ENCODE results near the gene MT1B.

Gene MT1B

DNA sequence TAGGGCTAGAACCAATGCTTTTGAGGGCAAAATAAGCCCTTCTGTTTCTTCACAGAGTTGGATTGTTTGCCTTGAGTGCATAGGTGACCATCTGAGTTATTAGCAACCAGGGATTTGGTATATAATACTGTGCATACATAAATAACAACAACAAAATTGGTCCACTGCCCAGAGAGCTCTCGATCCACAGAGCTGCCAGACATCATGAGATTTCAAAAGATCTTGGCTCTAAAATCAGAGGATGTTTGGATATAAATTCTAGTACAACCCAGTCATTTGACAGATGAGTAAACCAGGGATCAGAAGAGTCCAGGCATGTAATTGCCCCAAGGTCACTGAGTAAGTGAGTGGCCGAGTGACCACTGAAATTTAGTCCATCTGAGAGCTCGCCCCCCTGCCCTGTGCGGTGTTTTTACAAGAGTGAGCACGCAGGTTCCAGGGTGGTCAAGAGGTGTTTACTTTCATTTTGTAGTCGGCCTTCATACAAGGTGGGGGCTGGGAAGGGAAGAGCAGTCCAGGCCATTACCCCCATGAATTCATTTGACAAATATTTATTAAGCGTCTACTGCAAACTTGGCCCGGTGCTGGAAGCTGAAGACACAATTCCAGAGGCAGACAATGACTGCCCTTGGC is 45.1 kb upstream of the MT1B start:
- no peak for DNase-seq
- Histone ChIP-seq H3K36me3 (no peaks in the 10 kb centered on the region), H3K4me1 (peaks cover 3% of the 10 kb centered on the region; the same call in 1 of the 2 replicates), H3K9me3 (no peaks in the 10 kb centered on the region), H3K4me3 (ENCODE audit: low read depth, low read length) (no peak overlapping the region), H3K27me3 (no peaks in the 10 kb centered on the region)
- TF ChIP-seq CTCF (IDR thresholded peaks at IDR 0.05; ENCODE audit: low read depth, low read length) = no peak

- DNase-seq = no peak
- no peaks in the 10 kb centered on the region for H3K36me3 ChIP-seq
- no peak for TF ChIP-seq CTCF (IDR thresholded peaks at IDR 0.05; ENCODE audit: low read depth, low read length)
- H3K4me3 ChIP-seq (ENCODE audit: low read depth, low read length) = no peak overlapping the region
- peaks cover 3% of the 10 kb centered on the region; the same call in 1 of the 2 replicates for H3K4me1 ChIP-seq
- no peaks in the 10 kb centered on the region for H3K9me3 ChIP-seq
- no peaks in the 10 kb centered on the region for H3K27me3 ChIP-seq
Measured at GRCh38 chr16:56607109-56607618, 44.5 kb upstream of the MT1B start.

- no peak for TF ChIP-seq CTCF (IDR thresholded peaks at IDR 0.05; ENCODE audit: low read depth, low read length)
- DNase-seq = no peak
- Histone ChIP-seq H3K27me3 (no peaks in the 10 kb centered on the region), H3K36me3 (no peaks in the 10 kb centered on the region), H3K9me3 (no peaks in the 10 kb centered on the region), H3K4me3 (ENCODE audit: low read depth, low read length) (no peak overlapping the region), H3K4me1 (peaks cover 3% of the 10 kb centered on the region; the same call in 1 of the 2 replicates)
Measured at GRCh38 chr16:56607675-56608042, 44.0 kb upstream of the MT1B start.

GRCh38 chr16:56608043-56608875 is 43.4 kb upstream of the MT1B start, which contains the start of gene MT2A:
MT2A (plus strand) TSS chr16:56608584; CDS start chr16:56608656, 72 bp downstream.
- Histone ChIP-seq H3K4me1 (peaks cover 3% of the 10 kb centered on the region; the same call in 1 of the 2 replicates), H3K36me3 (no peaks in the 10 kb centered on the region), H3K9me3 (no peaks in the 10 kb centered on the region), H3K27me3 (no peaks in the 10 kb centered on the region), H3K4me3 (ENCODE audit: low read depth, low read length) (peak within 1 kb of the TSS; percentile 63)
- DNase-seq = peak; percentile 96
- no peak for TF ChIP-seq CTCF (IDR thresholded peaks at IDR 0.05; ENCODE audit: low read depth, low read length)

DNA sequence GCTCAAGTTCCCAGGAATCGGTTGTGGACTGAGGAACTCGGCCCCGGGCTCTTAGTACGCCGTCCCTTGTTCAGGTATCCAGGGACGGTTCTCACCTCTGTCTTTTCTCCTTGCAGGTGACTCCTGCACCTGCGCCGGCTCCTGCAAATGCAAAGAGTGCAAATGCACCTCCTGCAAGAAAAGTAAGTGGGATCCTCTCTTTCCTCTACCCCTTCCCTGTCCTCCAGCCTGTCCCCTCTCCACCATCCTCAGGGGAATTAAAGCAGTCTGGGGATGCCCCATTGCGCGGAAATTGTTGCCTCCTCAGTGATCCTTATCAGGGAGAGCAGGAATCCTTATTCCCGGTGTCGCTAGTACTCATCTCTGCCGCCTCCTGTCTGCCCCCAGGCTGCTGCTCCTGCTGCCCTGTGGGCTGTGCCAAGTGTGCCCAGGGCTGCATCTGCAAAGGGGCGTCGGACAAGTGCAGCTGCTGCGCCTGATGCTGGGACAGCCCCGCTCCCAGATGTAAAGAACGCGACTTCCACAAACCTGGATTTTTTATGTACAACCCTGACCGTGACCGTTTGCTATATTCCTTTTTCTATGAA is 42.7 kb upstream of the MT1B start:
- H3K36me3 ChIP-seq = no peaks in the 10 kb centered on the region
- peak overlapping the region; percentile 63 for H3K4me3 ChIP-seq (ENCODE audit: low read depth, low read length)
- no peaks in the 10 kb centered on the region for H3K27me3 ChIP-seq
- H3K9me3 ChIP-seq = no peaks in the 10 kb centered on the region
- peaks cover 3% of the 10 kb centered on the region; the same call in 1 of the 2 replicates for H3K4me1 ChIP-seq
- no peak for DNase-seq
- no peak for TF ChIP-seq CTCF (IDR thresholded peaks at IDR 0.05; ENCODE audit: low read depth, low read length)
